Stomach smooth muscle (tissue), 2 donors: ENCODE results near the gene MYO18A.

ENCODE experiments used
- H3K27ac ChIP-seq: one replicate; pipeline ENCODE4 v1.7.0; 2013; ENCODE audit warnings: mild to moderate bottlenecking, low read length, inconsistent platforms
- H3K27me3 ChIP-seq, 2 donors: one replicate each; pipeline ENCODE4 v1.7.0; 2013; ENCODE audit warnings: low read length in 2 of 2; ENCODE audit not compliant: insufficient read depth in 2 of 2, control insufficient read depth in 1 of 2
- H3K36me3 ChIP-seq, 2 donors: one replicate each; pipeline ENCODE4 v1.7.0; 2013; ENCODE audit warnings: low read length in 2 of 2; ENCODE audit not compliant: control insufficient read depth in 2 of 2, insufficient read depth in 2 of 2
- H3K4me1 ChIP-seq: one replicate; pipeline ENCODE4 v1.7.0; 2013; ENCODE audit warnings: low read length; ENCODE audit not compliant: control insufficient read depth, insufficient read depth
- H3K4me3 ChIP-seq, 2 donors: one replicate each; pipeline ENCODE4 v1.7.0; 2013; ENCODE audit warnings: low read length in 2 of 2
- H3K9ac ChIP-seq, 2 donors: one replicate each; pipeline ENCODE4 v1.7.0; 2013; ENCODE audit warnings: low read length in 2 of 2, mild to moderate bottlenecking in 1 of 2
- H3K9me3 ChIP-seq, 2 donors: one replicate each; pipeline ENCODE4 v1.7.0; 2013; ENCODE audit warnings: low read length in 2 of 2; ENCODE audit not compliant: control insufficient read depth in 2 of 2
- donor health status: healthy.
- donor health status: Pancreatic carcinoma.

MYO18A gene

GRCh38 chr17:29022074-29022473, 158.1 kb downstream of the MYO18A start:
- Histone ChIP-seq H3K4me1 (peaks cover 5% of the 10 kb centered on the region), H3K4me3 (no peak overlapping the region), H3K9ac (no peak overlapping the region), H3K9me3 (no peaks in the 10 kb centered on the region), H3K27ac (no peak overlapping the region), H3K36me3 (no peaks in the 10 kb centered on the region), H3K27me3 (peaks cover 2 to 3% of the 10 kb centered on the region in 2 donors)

DNA sequence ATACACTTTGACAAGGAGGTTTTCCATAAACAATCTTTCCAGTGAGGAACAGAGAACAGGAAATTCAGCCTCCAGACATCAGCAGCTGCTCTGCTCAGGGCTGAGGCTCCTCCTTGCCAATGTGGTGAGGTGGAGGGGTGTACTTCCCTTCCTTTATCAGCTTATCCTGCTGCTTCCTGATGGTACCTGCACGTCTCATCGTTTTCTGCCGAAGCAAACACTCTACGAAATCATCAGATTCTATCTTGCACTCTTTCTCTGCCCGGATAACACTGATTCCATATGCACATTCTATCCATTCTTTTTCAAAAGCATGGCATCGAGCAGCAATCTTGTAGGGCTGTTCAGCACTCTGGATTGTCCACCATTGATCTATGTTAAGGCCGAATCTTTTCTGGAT, 159.0 kb downstream of the MYO18A start:
- no peaks in the 10 kb centered on the region for H3K9me3 ChIP-seq
- H3K9ac ChIP-seq, result no peak overlapping the region
- H3K27ac ChIP-seq, result no peak overlapping the region
- peaks cover 5% of the 10 kb centered on the region for H3K4me1 ChIP-seq
- H3K4me3 ChIP-seq, result no peak overlapping the region
- peaks cover 2 to 3% of the 10 kb centered on the region in 2 donors for H3K27me3 ChIP-seq
- no peaks in the 10 kb centered on the region for H3K36me3 ChIP-seq
